ENCODE data around the gene PTX4.
"Not testable (repeated sequence)": the region's sequence is repeated elsewhere in the genome, so short reads cannot be mapped to it uniquely, and the experiment has no call there.

PTX4 gene

GRCh38 chr16:1441391-1441829 is 47.3 kb downstream of the PTX4 start:
- DNase-seq = no peak

- DNase-seq = not testable (repeated sequence)
Measured at GRCh38 chr16:1439699-1440074, 49.1 kb downstream of the PTX4 start.

- DNase-seq = no peak
Measured at GRCh38 chr16:1439058-1439698, 49.6 kb downstream of the PTX4 start.

GRCh38 chr16:1438229-1439057 is 50.3 kb downstream of the PTX4 start:
- no peak for DNase-seq

- no peak for DNase-seq
Measured at GRCh38 chr16:1437606-1438005, 51.1 kb downstream of the PTX4 start.

GRCh38 chr16:1436731-1437355 is 51.9 kb downstream of the PTX4 start:
- DNase-seq = no peak

GRCh38 chr16:1435921-1436697 is 52.6 kb downstream of the PTX4 start:
- DNase-seq = no peak
